RPMI8226 (cell line): ENCODE measurements around the gene TTBK1.

Source experiments
- DNase-seq: peaks from one replicate; pipeline ENCODE4 v3.0.0-alpha.2; 2015

The TTBK1 gene

DNA sequence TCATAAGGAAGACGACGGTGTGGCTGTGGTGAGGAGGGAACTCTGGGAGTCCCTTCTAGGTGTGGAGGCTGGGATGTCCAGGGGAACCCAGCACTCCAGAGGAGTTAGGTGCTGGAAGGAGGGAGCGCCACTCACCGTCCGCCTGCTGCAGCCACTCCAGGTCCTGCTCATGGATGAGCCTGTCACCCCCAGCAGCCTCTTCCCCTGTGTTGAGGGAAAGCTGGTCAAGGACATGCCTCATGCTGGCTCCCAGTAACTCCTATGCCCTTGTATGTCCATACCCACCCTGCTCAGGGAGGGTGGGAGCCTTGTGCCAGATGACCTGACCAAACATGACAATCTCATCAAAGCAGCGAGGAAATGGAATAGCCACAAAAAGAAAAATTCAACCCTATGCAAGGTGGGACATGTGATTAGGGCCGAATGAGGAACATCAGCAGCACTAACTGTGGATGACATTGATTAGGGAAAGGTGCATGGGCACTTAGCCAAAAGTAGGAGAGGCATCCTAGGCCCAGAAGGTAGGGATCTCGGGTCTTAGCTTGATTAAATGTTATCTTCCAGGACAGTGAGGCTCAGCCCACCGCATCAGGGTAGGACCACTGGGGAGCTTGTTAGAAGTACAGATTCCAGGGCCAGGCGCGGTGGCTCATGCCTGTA is 17.0 kb upstream of the TTBK1 start:
- DNase-seq, result no peak

DNA sequence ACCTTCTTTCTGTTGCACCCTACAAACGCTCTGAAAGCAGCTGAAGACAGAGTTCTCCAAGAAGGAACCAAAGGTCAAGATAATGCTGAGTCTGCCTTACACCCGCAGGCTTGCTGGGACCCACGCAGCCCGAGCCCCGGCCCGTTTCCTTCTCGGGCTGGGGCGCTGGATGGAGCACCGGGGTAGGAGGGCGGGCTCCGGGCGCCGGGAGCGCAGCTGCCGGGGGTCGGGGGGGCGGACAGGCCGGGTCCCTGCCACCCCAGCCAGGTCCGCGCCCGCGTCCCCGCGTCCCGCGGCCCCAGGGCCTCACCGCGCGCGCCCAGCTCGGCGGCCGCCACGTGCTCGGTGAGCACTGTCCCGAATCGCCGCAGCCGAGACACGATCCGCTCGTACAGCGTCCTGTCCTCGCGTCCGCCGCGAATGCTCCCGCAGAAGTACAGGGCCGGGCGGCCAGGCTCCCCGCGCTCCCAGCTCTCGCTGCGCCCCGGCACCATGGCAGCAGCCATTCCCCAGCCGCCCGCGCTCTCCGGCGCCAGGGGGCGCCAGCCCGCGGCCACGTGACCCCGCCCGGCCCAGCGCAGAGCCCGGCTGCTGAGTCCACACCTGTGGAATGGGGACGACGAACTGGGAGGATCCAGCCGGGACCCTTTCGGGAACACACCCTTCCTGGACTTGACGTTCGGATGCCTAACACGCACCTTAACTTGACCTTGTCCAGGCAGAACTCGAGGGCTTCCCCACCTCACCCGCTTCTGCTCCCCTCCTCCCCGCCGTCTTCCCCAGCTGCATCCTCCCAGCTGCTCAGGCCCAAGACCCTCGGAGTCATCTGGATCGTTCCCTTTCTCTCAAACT is 14.1 kb upstream of the TTBK1 start, which contains the start of gene DNPH1:
DNPH1 (minus strand) TSS at position 531 of the 852 bp plus-strand sequence; CDS start at position 506, 25 bp downstream.
- peak; percentile 84 for DNase-seq

DNA sequence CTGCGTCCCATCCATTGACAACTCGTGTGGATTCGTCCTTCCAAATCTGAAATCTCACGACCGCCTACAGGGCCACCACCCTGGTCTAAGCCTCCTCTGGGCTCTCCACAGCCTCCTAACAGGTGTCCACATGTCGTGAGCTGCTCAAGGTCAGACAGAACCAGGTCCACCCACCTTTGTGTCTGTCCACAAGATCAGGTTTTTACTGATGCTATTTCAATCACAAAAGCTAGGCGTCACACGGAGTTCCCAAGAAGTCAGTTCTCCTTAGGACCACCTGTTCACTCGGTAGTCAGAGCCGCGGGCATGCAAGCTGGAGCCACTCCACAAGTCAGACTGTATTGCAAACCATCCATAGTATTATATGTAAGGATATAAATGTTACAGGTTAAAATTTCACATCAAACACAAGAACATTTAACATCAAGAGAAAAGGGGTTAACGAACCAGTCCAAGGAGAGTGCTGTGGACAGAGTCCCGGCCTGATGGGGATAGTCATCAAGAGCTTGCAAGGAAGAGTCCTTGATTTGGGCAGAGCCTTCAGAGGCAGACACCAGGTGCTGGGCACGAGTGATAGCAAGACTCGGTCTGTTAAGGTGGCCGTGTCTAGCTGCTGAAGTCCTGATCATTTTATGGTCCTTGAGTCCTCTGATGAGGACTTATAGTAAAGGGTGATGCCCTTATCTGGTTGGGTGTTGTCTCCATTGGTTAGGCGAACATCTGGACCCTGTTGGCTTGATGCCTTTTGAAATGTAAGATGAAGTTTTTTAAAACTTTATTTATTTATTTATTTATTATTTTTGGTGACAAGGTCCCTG is 13.3 kb upstream of the TTBK1 start:
- DNase-seq, result no peak

DNA sequence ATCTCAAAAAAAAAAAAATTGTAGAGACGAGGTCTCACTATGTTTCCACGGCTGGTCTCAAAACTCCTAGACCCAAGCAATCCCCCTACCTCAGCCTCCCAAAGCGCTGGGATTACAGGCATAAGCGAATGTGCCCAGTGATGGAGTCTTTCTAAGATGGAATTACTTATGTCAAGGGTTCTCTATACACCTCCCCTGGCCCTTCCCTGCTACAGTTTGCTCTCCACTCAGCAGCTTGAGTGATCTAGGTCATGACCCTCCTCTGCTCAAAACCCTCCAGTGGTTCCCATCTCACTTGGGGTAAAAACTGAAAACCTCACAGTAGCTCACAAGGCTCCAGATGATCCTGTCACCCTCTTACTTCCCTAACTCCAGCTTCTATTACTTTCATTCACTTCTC is 12.2 kb upstream of the TTBK1 start:
- no peak for DNase-seq

DNA sequence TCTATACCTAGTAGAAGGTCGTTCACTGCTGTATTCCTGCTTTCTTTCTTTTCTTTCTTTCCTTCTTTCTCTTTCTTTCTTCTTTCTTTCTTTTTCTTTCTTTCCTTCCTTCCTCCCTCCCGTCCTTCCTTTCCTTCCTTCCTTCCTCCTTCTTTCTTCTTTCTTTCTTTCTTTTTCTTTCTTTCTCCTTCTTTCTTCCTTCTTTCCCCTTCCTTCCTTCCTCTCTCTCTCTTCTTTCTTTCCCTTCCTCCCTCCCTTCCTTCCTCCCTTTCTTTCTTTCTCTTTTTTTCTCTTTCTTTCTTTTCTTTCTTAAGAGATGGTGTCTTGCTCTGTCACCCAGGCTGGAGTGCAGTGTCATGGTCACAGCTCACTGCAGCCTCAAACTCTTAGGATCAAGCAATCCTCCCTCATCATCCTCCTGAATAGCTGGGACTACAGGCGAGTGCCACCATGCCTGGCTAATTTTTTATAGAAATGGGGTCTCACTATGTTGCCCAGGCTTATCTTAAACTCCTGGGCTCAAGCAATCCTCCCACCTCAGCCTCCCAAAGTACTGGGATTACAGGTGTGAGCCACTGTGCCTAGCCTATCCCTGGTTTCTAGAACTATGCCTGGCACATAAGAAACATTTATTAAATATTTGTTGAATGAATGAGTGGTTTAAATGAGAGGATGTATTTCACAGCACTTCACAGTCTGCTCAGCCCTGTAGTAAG is 11.4 kb upstream of the TTBK1 start:
- DNase-seq, result no peak

DNA sequence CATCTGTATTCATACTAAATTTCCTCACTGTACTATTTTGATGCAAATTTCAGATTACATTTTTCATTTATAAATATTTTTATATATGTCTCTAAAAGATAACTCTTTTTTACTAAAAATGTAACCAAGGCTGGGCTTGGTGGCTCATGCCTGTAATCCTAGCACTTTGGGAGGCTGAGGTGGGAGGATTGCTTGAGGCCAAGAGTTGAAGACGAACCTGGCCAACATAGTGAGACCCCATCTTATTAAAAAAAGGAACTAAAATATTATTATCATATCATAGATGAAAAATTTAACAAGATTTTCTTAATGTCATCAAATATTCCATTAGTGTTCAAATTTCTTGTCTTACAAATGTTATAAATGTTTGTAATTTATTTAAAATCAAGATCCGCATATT is 7.4 kb upstream of the TTBK1 start:
- no peak for DNase-seq

DNA sequence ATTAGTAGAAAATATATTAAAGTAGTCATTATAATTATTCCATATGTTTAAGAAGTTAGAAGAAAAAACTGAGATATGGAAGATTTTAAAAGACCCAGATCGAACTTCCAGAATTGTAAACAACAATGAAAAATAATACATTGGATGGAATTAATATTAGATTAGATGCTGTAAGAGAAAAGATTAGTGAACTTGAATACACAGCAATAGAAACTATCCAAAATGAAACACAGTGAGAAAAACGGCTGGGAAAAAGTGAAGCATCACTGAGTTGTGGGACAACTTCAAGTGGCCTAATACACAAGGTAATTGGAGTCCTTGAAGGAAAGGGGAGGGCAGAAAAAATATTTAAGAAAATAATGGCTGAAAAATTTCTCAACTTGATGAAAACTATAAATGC is 4.2 kb upstream of the TTBK1 start:
- DNase-seq, result no peak

DNA sequence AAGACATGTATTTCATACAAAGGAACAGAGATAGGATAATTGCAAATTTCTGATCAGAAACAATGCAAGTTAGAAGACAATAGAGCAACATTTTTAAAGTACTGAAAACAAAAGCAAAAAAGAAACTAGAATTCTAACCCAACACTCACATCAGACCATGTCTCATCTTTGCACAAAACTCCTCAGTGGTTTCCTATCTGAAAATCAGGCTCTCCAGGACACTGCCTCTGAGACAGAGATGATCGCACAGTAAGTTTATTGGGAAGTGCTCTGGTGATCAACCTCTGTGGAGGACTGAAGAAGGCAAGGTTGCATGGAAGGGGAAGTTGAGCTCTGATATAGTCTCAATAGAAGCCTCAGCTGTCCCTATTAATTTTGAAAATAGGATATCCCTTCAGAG is 2.3 kb upstream of the TTBK1 start:
- DNase-seq, result no peak

DNA sequence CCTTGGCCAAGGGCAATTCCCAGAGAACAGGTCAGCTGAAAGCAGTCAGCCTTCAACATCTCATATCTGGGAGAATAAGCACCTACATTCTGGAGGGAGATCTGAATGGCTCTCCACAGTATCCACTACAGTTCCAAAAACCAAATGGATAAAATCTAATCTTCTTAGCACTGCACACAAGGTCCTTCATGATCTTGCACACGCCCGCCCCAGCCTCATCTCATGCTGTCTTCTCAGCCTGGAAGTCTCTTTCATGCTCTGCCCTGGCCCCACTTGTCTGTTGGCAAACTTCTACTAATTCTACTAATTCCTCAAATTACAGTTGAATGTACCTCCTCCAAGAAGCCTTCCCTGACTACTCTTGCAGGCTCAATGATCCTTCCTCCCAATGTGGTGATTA is 1.8 kb upstream of the TTBK1 start:
- DNase-seq, result no peak

DNA sequence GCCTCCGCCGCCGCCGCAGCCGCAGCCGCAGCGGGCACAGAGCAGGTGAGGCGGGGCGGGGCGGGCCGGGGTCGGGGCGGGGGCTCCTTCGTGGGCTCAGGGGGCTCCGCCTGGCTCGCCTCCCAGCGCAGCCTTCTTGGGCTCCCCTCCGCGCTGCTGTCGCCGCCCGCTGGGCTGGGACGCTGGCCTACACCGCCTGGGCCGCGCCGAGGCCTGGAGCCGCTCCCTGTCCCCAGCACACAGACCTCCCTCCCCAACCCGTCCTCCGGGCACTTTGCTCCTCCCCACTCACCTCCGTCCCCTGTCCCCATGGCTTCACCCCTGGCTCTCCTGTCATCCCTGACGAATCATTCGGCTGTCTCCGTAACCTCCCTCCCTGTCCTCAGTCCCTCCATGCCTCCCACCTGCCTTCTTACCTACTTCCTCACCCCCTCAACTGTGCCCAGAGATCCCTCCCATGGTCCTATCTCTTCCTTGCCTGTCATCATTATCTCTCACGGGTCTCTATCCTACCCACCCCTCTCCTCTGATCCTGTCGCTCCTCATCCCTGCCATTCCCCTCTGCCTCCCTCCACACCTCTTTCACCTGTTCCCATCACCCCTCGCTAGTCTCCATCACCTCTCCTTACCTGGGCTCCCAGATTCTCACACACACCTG is 512 bp downstream of the TTBK1 start:
- DNase-seq, result no peak

DNA sequence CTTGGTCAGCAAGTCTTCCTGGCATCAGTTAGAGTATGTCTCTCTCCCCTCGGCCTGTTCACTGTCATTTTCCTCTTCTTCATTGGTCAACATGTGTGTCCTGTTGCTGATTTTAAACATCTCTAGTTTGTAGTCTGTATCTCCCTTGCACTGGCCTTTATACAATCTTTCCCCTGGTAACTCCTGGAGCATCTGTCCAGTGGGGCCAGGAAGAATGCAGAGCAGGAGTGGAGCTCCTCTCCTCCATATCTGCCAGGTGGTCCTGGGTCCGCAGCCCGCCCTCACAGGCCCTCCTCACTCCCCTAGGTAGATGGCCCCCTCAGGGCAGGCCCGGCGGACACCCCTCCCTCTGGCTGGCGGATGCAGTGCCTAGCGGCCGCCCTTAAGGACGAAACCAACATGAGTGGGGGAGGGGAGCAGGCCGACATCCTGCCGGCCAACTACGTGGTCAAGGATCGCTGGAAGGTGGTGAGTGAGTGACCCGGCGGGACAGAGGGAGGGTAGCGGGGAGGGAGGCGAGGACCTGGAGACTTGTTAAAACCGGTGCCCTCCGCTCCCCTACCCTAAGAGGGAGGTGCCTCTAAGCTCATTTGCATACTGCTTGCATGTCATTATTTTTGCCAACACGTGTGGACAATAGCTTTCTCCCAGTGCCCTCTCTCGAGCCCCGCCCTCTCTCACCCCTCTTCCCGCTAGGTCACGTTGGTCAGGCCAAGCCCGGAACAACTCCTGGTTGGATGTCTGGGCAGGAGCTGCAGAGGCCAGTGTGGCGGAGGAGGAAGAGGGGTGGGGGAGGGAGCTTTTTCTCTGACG is 3.2 kb downstream of the TTBK1 start:
- peak; percentile 61 for DNase-seq

DNA sequence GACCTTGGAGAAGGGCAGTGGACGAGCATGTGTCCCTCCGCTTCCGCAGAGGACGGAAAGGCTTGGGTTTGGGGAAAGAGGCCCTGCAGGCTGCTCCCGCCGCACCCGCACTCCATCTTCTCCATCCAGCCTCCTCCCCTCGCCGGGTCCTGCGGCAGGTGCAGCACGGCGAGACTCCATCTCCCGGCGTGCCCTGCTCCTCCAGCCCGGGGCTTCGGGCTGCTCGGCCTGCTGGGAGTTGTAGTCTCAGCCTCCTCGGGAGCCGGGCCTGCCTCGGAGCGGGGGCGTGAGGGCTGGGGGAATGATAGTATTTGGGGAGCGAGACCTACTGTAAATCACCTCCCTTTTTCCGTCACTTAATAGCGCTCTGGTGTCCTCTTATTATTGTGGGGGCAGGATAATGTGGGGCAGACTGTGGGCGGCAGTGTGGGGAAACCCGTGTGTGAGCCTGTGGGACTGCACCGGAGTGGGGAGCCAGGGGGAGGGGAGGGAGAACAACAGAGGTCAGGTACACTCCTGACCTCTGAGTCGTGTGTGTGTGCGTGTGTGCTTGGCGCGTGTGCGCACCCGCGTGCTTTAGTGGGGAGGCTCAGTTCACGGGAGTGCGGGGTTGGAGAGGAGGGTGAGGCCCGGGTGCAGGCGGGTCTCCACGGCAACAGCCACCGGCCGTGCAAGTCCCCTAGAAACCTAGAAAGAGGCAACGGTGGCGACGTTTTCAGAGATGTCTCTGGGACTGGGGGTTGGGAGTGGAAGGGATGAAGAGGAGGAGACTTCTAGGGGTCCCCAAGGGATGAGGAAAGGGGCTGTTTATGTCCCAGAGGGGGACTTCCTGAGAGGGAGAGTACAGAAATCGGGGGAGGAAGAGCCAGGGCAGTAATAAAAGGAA is 4.1 kb downstream of the TTBK1 start:
- peak; percentile 87 for DNase-seq

DNA sequence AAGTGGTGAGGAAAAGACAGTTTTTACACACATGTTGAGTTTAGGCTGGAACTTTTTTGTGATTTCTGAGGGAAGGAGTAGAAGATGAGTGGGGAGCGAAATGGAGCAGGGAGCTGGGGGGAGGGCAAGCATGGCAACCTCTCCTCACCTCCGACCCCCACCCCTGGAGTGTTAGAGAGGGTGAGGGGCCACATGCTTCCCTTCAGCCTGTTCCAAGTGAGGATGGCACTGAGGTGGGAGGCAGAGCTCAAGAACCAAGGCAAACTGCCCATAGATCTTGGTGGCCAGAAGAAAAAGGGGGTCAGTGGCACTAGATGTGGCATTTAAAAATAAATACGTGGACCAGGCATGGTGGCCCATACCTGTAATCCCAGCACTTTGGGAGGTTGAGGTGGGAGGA is 4.8 kb downstream of the TTBK1 start:
- no peak for DNase-seq

DNA sequence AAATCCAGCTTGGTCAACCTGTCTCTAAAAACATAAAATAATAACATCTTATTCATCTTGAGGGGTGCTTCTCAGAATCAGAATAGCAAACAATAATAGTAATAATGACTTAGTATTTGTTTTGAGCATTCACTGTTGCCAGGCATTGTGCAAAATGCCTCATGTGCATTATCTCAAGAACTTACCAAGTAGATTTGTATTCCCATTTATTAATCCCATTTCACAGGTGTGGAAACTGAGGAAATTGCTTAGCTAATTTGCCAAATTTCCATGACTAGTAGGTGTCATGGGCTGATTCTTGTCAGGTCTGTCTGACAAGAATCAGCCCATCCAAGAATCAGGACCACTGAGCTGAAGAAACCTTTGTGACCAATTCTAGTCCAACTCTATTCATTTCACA is 5.5 kb downstream of the TTBK1 start:
- DNase-seq, result no peak

DNA sequence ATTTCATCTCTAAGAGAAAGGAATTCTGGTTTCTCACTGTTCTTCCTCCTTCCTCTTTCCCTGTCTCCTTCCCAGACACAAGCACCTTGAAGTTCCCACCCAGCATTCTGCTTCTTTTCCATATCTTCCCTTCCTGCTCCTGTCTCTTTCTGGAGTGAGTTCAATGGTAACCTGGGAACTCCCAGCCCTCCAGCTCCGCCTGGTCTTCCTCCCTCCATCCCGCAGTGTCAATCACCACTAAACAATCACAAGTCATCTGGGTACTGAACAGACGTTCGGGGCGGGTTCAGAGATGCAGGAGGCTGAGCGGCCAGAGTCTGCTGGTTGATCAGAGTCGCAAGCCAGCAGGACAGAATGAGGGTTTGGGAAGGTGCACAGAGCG is 7.7 kb downstream of the TTBK1 start:
- DNase-seq, result no peak

DNA sequence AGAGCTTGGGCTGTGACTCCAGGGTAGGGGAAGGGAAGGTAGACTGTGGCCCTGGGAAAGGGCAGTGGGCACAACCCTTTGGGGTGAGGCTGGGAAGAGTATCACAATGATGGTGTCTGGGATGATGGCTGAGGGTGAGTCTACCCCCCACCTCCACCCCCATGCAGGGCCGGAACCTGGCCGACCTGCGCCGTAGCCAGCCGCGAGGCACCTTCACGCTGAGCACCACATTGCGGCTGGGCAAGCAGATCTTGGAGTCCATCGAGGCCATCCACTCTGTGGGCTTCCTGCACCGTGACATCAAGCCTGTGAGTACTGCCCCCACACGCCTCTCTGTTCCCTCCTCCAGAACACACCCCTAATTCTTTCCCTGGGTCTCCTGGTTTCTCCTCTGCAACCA is 10.1 kb downstream of the TTBK1 start:
- DNase-seq, result no peak

DNA sequence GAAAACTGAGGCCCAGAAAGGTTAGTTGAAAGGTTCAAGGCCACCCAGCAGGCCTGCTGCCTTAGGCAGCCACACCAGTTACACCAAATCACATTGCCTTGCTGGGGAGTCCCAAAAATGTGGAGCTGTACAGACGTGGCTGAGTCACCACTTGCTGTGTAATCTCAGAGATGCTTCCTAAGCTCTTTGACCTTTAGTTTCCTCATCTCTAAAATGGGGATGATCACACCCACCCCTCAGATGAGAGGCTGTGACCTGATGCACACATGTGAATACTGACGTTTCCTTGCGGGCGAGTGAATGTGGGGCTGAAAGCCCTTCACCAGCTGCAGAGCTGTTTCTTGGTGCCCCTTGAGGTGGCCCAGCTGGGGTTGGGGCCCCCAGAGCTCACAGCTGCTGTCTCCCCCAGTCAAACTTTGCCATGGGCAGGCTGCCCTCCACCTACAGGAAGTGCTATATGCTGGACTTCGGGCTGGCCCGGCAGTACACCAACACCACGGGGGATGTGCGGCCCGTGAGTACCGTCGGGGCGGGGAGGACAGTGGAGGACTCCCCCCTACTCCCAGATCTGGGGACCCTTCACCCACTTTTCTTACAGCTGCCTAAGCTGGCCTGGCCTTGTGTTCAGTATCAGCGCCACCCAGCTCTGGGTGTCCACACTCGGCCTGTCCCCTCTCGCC is 11.0 kb downstream of the TTBK1 start:
- no peak for DNase-seq

DNA sequence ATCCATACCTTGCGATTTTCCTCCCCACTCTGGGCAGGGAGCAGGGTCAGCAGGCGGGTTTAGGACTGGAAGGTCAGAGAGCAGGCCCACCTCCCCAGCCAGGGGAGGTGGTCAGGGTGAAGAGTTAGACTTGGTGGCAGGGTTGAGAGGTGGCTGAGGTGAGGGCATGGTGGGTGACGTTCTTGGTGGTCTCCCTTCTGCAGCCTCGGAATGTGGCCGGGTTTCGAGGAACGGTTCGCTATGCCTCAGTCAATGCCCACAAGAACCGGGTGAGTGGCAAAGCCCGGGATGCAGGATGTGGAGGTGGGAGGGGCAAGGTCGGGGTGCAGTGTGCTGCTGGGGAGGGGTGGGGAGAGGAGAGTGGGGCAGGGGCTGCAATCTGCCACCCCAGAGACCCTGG is 11.6 kb downstream of the TTBK1 start:
- DNase-seq, result no peak

DNA sequence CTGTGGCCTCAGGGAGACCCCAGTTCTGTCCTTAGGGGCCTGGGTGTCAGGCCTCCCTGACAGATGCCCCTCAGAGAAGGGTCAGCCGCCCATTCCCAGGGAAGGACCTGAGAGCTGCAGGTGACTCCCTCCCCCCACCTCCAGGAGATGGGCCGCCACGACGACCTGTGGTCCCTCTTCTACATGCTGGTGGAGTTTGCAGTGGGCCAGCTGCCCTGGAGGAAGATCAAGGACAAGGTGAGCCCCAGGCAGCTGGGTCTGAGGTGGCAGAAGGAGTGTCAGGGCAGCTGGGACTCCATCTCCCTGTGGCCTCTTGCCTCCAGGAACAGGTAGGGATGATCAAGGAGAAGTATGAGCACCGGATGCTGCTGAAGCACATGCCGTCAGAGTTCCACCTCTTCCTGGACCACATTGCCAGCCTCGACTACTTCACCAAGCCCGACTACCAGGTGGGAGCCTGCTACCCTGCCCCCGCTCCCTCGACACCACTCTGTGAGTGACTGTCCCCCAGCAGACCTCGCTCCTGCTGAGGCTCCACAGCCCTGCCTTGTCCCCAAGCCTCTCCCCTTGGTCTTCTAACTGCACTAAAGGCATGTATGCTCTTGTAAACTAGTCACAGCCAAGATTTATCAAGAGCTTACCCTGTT is 12.2 kb downstream of the TTBK1 start:
- no peak for DNase-seq
